ENCODE data around the gene TMEM132E. TPM values are rescaled to one million over a fixed set of nuclear protein-coding genes. Genes with fewer than 3 reads are reported as not detected.

TMEM132E gene
- total and polyA plus RNA-seq, 2 experiments from 2014 or later = 0.16 to 0.45 TPM

DNA sequence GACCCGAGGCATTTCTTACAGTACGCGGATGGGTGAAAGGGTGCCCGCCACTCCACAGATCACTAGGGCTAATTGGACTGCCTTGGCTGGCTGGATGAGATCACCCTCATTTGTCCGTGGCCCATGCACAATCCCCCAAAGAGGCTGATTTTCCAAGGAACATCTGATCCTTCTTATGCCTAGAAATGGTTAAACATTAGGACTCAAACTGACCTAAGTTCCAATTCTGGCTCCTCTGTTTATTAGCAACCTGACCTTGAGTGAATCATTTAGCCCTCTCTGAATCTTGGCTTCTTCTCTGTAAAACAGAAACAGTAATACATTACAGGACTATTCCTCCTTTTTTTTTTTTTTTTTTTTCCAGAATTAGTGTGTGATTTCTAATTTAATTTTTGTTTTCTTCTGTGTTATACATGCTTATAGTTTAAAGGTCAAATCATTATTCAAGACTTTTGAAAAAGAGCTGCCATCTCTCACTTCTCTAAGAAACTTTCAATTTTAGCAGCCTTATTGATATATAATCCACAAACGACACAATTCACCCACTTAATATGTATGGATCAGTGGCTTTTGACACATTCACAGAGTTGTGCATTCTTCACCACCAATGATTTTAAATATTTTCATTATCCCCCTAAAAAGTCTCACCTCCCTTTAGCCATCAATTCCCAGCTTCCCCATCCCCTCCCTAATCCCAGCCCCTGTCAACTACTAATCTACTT is 45.4 kb upstream of the TMEM132E start:
- no peak overlapping the region for H3K4me3 ChIP-seq
- H4K20me1 ChIP-seq (replicated peaks; ENCODE audit: insufficient read depth) = 0 out of 2 replicates have a peak, but pooled peaks cover 4% of the 10 kb centered on the region
- no peak overlapping the region for H3K27ac ChIP-seq (ENCODE audit: low read depth)
- DNase-seq (ENCODE audit: low spot score) (no peak), ATAC-seq (no peak)
- H3K4me2 ChIP-seq = no peak overlapping the region
- no peaks in the 10 kb centered on the region for H3K9me2 ChIP-seq (ENCODE audit: insufficient read depth)
- TF ChIP-seq STAT1 (IDR thresholded peaks at IDR 0.05; ENCODE audit: unreplicated experiment) = no peak
- no peak for TF ChIP-seq CREB1 (CRISPR knock-in tag; IDR thresholded peaks at IDR 0.05; ENCODE audit: low read depth)
- TF ChIP-seq NANOG (IDR thresholded peaks at IDR 0.05; ENCODE audit: borderline replicate concordance) = no peak
- no peaks in the 10 kb centered on the region for H3K36me3 ChIP-seq (ENCODE audit: insufficient read depth)
- Mint-ChIP-seq H3K36me3 (ENCODE audit: low read depth) (no peaks in the 10 kb centered on the region), H3K4me1 (no peaks in the 10 kb centered on the region), H3K4me3 (no peak overlapping the region), H3K27ac (no peak overlapping the region), H3K27me3 (ENCODE audit: insufficient read depth, low read depth, poor library complexity) (peaks cover 4% of the 10 kb centered on the region), H3K9me3 (no peaks in the 10 kb centered on the region)
- H3K79me2 ChIP-seq (replicated peaks; ENCODE audit: insufficient read depth) = no peaks in the 10 kb centered on the region
- H2AFZ ChIP-seq = no peak overlapping the region
- no peaks in the 10 kb centered on the region for H3K4me1 ChIP-seq (ENCODE audit: insufficient read depth)
- no peaks in the 10 kb centered on the region for H3K27me3 ChIP-seq (ENCODE audit: insufficient read depth)
- H3F3A ChIP-seq (replicated peaks; ENCODE audit: low read depth) = no peaks in the 10 kb centered on the region

DNA sequence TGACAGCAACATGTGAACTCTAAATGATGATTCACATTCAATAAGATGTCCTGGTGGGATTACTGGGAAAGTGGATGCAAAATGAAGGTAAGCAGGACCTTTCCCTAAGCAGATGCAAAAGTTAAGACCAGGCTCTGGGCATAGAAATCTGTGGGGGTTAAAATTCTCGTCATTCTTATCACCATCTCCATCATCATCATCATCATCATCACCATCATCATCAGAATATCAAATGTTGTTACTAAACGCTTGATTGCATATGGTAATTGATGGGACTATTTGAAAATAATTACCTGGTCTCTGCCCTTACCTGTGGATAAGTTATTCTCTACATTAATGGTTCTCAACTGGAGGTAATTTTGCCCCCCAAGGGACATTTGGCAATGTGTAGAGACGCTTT is 41.9 kb upstream of the TMEM132E start:
- no peaks in the 10 kb centered on the region for H3K79me2 ChIP-seq (replicated peaks; ENCODE audit: insufficient read depth)
- H3K36me3 Mint-ChIP-seq (ENCODE audit: low read depth) = no peaks in the 10 kb centered on the region
- ATAC-seq (no peak), DNase-seq (ENCODE audit: low spot score) (no peak)
- H3K4me3 ChIP-seq = no peak overlapping the region
- no peak overlapping the region for H3K4me2 ChIP-seq
- H3K27ac Mint-ChIP-seq = no peak overlapping the region
- H3K27ac ChIP-seq (ENCODE audit: low read depth) = no peak overlapping the region
- H4K20me1 ChIP-seq (replicated peaks; ENCODE audit: insufficient read depth) = no peaks in the 10 kb centered on the region
- H3K4me1 Mint-ChIP-seq = no peaks in the 10 kb centered on the region
- H3K9me3 Mint-ChIP-seq = no peaks in the 10 kb centered on the region
- no peaks in the 10 kb centered on the region for H3K4me1 ChIP-seq (ENCODE audit: insufficient read depth)
- no peaks in the 10 kb centered on the region for H3K36me3 ChIP-seq (ENCODE audit: insufficient read depth)
- H3K27me3 Mint-ChIP-seq (ENCODE audit: insufficient read depth, low read depth, poor library complexity) = peaks cover 6% of the 10 kb centered on the region
- H3K9me2 ChIP-seq (ENCODE audit: insufficient read depth) = no peaks in the 10 kb centered on the region
- no peak overlapping the region for H3K4me3 Mint-ChIP-seq
- no peaks in the 10 kb centered on the region for H3F3A ChIP-seq (replicated peaks; ENCODE audit: low read depth)
- no peak overlapping the region for H2AFZ ChIP-seq
- H3K27me3 ChIP-seq (ENCODE audit: insufficient read depth) = no peaks in the 10 kb centered on the region
- no peak for TF ChIP-seq NANOG (IDR thresholded peaks at IDR 0.05; ENCODE audit: borderline replicate concordance)
- no peak for TF ChIP-seq EZH2 (IDR thresholded peaks at IDR 0.05; ENCODE audit: low read depth, unreplicated experiment)
- TF ChIP-seq EZH2phosphoT487 (IDR thresholded peaks at IDR 0.05; ENCODE audit: unreplicated experiment) = no peak
- TF ChIP-seq ZNF331 (CRISPR knock-in tag; IDR thresholded peaks at IDR 0.05; ENCODE audit: low read depth) = no peak
- no peak for TF ChIP-seq CREB1 (CRISPR knock-in tag; IDR thresholded peaks at IDR 0.05; ENCODE audit: low read depth)
- TF ChIP-seq, protein P1, sequence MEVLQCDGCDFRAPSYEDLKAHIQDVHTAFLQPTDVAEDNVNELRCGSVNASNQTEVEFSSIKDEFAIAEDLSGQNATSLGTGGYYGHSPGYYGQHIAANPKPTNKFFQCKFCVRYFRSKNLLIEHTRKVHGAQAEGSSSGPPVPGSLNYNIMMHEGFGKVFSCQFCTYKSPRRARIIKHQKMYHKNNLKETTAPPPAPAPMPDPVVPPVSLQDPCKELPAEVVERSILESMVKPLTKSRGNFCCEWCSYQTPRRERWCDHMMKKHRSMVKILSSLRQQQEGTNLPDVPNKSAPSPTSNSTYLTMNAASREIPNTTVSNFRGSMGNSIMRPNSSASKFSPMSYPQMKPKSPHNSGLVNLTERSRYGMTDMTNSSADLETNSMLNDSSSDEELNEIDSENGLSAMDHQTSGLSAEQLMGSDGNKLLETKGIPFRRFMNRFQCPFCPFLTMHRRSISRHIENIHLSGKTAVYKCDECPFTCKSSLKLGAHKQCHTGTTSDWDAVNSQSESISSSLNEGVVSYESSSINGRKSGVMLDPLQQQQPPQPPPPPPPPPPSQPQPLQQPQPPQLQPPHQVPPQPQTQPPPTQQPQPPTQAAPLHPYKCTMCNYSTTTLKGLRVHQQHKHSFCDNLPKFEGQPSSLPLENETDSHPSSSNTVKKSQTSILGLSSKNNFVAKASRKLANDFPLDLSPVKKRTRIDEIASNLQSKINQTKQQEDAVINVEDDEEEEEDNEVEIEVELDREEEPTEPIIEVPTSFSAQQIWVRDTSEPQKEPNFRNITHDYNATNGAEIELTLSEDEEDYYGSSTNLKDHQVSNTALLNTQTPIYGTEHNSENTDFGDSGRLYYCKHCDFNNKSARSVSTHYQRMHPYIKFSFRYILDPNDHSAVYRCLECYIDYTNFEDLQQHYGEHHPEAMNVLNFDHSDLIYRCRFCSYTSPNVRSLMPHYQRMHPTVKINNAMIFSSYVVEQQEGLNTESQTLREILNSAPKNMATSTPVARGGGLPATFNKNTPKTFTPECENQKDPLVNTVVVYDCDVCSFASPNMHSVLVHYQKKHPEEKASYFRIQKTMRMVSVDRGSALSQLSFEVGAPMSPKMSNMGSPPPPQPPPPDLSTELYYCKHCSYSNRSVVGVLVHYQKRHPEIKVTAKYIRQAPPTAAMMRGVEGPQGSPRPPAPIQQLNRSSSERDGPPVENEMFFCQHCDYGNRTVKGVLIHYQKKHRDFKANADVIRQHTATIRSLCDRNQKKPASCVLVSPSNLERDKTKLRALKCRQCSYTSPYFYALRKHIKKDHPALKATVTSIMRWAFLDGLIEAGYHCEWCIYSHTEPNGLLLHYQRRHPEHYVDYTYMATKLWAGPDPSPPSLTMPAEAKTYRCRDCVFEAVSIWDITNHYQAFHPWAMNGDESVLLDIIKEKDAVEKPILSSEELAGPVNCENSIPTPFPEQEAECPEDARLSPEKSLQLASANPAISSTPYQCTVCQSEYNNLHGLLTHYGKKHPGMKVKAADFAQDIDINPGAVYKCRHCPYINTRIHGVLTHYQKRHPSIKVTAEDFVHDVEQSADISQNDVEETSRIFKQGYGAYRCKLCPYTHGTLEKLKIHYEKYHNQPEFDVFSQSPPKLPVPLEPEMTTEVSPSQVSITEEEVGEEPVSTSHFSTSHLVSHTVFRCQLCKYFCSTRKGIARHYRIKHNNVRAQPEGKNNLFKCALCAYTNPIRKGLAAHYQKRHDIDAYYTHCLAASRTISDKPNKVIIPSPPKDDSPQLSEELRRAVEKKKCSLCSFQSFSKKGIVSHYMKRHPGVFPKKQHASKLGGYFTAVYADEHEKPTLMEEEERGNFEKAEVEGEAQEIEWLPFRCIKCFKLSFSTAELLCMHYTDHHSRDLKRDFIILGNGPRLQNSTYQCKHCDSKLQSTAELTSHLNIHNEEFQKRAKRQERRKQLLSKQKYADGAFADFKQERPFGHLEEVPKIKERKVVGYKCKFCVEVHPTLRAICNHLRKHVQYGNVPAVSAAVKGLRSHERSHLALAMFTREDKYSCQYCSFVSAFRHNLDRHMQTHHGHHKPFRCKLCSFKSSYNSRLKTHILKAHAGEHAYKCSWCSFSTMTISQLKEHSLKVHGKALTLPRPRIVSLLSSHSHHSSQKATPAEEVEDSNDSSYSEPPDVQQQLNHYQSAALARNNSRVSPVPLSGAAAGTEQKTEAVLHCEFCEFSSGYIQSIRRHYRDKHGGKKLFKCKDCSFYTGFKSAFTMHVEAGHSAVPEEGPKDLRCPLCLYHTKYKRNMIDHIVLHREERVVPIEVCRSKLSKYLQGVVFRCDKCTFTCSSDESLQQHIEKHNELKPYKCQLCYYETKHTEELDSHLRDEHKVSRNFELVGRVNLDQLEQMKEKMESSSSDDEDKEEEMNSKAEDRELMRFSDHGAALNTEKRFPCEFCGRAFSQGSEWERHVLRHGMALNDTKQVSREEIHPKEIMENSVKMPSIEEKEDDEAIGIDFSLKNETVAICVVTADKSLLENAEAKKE (CRISPR knock-in tag; IDR thresholded peaks at IDR 0.05) = no peak
- TF ChIP-seq, protein P2, sequence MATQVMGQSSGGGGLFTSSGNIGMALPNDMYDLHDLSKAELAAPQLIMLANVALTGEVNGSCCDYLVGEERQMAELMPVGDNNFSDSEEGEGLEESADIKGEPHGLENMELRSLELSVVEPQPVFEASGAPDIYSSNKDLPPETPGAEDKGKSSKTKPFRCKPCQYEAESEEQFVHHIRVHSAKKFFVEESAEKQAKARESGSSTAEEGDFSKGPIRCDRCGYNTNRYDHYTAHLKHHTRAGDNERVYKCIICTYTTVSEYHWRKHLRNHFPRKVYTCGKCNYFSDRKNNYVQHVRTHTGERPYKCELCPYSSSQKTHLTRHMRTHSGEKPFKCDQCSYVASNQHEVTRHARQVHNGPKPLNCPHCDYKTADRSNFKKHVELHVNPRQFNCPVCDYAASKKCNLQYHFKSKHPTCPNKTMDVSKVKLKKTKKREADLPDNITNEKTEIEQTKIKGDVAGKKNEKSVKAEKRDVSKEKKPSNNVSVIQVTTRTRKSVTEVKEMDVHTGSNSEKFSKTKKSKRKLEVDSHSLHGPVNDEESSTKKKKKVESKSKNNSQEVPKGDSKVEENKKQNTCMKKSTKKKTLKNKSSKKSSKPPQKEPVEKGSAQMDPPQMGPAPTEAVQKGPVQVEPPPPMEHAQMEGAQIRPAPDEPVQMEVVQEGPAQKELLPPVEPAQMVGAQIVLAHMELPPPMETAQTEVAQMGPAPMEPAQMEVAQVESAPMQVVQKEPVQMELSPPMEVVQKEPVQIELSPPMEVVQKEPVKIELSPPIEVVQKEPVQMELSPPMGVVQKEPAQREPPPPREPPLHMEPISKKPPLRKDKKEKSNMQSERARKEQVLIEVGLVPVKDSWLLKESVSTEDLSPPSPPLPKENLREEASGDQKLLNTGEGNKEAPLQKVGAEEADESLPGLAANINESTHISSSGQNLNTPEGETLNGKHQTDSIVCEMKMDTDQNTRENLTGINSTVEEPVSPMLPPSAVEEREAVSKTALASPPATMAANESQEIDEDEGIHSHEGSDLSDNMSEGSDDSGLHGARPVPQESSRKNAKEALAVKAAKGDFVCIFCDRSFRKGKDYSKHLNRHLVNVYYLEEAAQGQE (IDR thresholded peaks at IDR 0.05; ENCODE audit: unreplicated experiment) = no peak
- no peak for TF ChIP-seq POLR2AphosphoS5 (IDR thresholded peaks at IDR 0.05; ENCODE audit: low read depth)
- TF ChIP-seq, protein P3, sequence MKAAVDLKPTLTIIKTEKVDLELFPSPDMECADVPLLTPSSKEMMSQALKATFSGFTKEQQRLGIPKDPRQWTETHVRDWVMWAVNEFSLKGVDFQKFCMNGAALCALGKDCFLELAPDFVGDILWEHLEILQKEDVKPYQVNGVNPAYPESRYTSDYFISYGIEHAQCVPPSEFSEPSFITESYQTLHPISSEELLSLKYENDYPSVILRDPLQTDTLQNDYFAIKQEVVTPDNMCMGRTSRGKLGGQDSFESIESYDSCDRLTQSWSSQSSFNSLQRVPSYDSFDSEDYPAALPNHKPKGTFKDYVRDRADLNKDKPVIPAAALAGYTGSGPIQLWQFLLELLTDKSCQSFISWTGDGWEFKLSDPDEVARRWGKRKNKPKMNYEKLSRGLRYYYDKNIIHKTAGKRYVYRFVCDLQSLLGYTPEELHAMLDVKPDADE (IDR thresholded peaks at IDR 0.05) = no peak
- TF ChIP-seq STAT1 (IDR thresholded peaks at IDR 0.05; ENCODE audit: unreplicated experiment) = no peak
- TF ChIP-seq JUNB (IDR thresholded peaks at IDR 0.05; ENCODE audit: unreplicated experiment) = no peak
